BE2C (cell line): Measurements from ENCODE around the gene DAW1.

ENCODE experiments used
- DNase-seq: peaks from one replicate; pipeline ENCODE4 v3.0.0-alpha.2; 2020
- H3K27me3 ChIP-seq: fragments of 250-450 bp; sonication (Bioruptor Pico); 2 replicates; pipeline ENCODE4 v1.5.1; 2020; ENCODE audit warnings: mild to moderate bottlenecking
- H3K36me3 ChIP-seq: fragments of 250-450 bp; sonication (Bioruptor Pico); 2 replicates; pipeline ENCODE4 v1.5.1; 2020; ENCODE audit warnings: mild to moderate bottlenecking
- H3K4me1 ChIP-seq: fragments of 250-450 bp; sonication (Bioruptor Pico); 2 replicates; pipeline ENCODE4 v1.5.1; 2020
- H3K4me3 ChIP-seq: 2 replicates; pipeline ENCODE4 v1.5.1; 2011; ENCODE audit warnings: low read depth, low read length
- H3K9me3 ChIP-seq: fragments of 250-450 bp; sonication (Bioruptor Pico); 2 replicates; pipeline ENCODE4 v1.5.1; 2020
- CTCF ChIP-seq: IDR thresholded peaks from 2 replicates; pipeline ENCODE4 v1.5.1; 2012; ENCODE audit warnings: mild to moderate bottlenecking, low read depth, low read length

The DAW1 gene

GRCh38 chr2:227855440-227855839 lies 16.0 kb upstream of the DAW1 start:
- H3K27me3 ChIP-seq = 0 out of 2 replicates have a peak, but pooled peaks cover 2% of the 10 kb centered on the region
- H3K4me1 ChIP-seq = no peaks in the 10 kb centered on the region
- DNase-seq = no peak
- no peaks in the 10 kb centered on the region for H3K9me3 ChIP-seq
- no peak for TF ChIP-seq CTCF
- no peak overlapping the region for H3K4me3 ChIP-seq
- H3K36me3 ChIP-seq = no peaks in the 10 kb centered on the region

GRCh38 chr2:227856697-227857096 lies 14.7 kb upstream of the DAW1 start:
- H3K27me3 ChIP-seq = 0 out of 2 replicates have a peak, but pooled peaks cover 2% of the 10 kb centered on the region
- no peak for DNase-seq
- no peak overlapping the region for H3K4me3 ChIP-seq
- no peaks in the 10 kb centered on the region for H3K4me1 ChIP-seq
- H3K36me3 ChIP-seq = no peaks in the 10 kb centered on the region
- TF ChIP-seq CTCF = no peak
- no peaks in the 10 kb centered on the region for H3K9me3 ChIP-seq

DNA sequence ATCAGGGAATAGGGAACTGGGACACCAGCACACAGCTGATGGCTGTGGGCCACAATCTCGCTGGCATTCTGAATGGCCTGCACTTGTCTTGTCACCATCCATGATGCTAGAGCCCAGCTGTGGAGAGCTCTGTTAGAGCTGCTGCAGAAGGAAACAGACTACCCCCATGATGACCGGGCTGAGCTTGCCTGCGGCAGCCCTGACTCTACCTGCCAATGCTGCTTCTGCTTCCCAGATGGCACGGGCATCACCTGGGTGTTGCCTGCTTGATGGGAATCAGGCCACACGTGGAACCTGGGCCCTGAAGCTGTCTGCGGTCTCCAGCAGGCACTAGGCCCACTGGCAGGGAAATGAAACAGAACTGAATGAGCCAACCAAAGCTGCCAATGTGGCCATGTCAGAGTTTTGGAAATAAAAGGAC lies 11.2 kb upstream of the DAW1 start:
- Histone ChIP-seq H3K4me3 (no peak overlapping the region), H3K9me3 (no peaks in the 10 kb centered on the region), H3K27me3 (0 out of 2 replicates have a peak, but pooled peaks cover 2% of the 10 kb centered on the region), H3K36me3 (no peaks in the 10 kb centered on the region), H3K4me1 (no peaks in the 10 kb centered on the region)
- TF ChIP-seq CTCF = no peak
- DNase-seq = no peak

DNA sequence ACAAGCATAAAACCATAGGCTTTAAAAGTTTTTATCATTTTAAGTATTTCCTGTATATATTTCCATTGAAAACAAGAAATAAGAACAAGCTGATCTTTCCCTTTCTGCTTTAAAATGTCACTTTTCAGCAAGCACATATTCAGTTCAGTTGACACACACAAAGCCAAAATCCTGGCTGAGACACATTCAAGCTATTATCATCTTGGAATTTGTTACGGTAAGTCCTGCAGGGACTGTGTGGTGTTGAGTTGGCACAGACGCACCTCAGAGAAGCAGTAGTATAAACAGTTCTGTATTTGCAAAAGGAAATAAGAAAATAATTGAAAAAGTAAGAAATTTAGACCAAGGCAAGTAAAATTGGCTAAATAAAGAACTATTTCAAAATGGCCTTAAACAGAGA lies 10.4 kb upstream of the DAW1 start:
- no peak overlapping the region for H3K4me3 ChIP-seq
- no peaks in the 10 kb centered on the region for H3K4me1 ChIP-seq
- no peak for DNase-seq
- H3K36me3 ChIP-seq = no peaks in the 10 kb centered on the region
- no peaks in the 10 kb centered on the region for H3K27me3 ChIP-seq
- no peaks in the 10 kb centered on the region for H3K9me3 ChIP-seq
- TF ChIP-seq CTCF = no peak

DNA sequence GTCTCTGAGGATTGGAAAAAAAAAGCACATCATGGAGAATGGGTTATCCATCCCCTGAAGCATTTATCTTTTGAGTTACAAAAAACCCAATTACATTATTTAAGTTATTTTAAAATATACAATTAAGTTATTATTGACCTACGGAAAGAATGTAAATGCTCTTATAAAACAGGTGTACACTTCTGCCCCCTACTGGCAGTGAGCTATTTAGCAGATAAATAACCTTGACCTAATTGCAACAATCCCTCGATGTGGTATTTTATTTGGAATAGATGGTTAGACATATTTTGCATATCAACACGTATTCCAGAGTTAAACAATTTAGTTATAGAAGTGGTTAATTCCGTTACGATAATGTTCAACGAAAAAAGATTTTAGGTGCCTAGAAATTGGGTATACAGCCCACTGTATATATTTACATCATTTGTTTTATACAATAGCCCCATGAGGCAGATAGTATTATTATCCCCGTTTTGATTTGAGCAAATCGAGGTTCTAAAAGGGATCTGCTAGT lies 9.1 kb upstream of the DAW1 start:
- no peaks in the 10 kb centered on the region for H3K4me1 ChIP-seq
- H3K9me3 ChIP-seq = no peaks in the 10 kb centered on the region
- no peak overlapping the region for H3K4me3 ChIP-seq
- peaks cover 5% of the 10 kb centered on the region for H3K27me3 ChIP-seq
- TF ChIP-seq CTCF = peak; percentile 67
- H3K36me3 ChIP-seq = no peaks in the 10 kb centered on the region
- peak; percentile 40 for DNase-seq

- Histone ChIP-seq H3K4me3 (no peak overlapping the region), H3K9me3 (no peaks in the 10 kb centered on the region), H3K4me1 (no peaks in the 10 kb centered on the region), H3K36me3 (no peaks in the 10 kb centered on the region), H3K27me3 (peaks cover 7% of the 10 kb centered on the region)
- no peak for TF ChIP-seq CTCF
- DNase-seq = no peak
Measured at GRCh38 chr2:227862741-227863588, 8.5 kb upstream of the DAW1 start.
